GM10266 (cell line): ENCODE results near the gene LSM12.

Source experiments
- DNase-seq: peaks from one replicate; pipeline ENCODE4 v3.0.0; 2012; ENCODE audit errors: extremely low spot score
- TF ChIP-seq, protein P1 (sequence below): IDR thresholded peaks from 2 replicates; pipeline ENCODE4 v1.5.1; 2012; ENCODE audit warnings: mild to moderate bottlenecking, low read depth; ENCODE audit not compliant: control insufficient read depth, insufficient read depth; ENCODE audit errors: missing control alignments

LSM12 gene

DNA sequence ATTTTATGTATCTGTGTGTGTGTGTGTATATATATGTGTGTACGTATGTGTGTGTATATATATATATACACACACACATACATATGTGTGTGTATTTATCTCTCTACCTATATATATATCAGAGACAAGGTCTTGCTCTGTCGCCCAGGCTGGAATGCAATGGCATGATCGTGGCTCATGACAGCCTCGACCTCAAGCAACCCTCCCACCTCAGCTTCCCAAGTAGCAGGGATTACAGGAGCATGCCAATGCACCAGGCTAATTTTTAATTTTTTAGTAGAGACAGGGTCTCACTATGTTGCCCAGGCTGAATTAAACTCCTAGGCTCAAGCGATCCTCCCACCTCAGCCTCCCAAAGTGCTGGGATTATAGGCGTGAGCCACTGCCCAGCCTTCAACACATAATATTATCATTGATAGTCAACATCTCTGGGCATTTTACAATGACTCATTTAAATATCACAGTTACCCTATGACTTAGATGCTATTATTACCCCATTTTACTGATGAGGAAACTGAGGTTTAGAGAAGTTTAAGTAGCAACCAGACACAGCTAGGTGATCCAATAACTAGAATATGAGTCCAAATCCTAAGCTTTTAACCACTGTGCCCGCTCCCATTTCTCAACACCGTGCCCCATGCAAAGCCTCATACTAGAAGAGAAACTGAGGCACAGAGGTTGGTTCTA, 28.4 kb upstream of the LSM12 start:
- DNase-seq, result no peak
- TF ChIP-seq, protein P1, sequence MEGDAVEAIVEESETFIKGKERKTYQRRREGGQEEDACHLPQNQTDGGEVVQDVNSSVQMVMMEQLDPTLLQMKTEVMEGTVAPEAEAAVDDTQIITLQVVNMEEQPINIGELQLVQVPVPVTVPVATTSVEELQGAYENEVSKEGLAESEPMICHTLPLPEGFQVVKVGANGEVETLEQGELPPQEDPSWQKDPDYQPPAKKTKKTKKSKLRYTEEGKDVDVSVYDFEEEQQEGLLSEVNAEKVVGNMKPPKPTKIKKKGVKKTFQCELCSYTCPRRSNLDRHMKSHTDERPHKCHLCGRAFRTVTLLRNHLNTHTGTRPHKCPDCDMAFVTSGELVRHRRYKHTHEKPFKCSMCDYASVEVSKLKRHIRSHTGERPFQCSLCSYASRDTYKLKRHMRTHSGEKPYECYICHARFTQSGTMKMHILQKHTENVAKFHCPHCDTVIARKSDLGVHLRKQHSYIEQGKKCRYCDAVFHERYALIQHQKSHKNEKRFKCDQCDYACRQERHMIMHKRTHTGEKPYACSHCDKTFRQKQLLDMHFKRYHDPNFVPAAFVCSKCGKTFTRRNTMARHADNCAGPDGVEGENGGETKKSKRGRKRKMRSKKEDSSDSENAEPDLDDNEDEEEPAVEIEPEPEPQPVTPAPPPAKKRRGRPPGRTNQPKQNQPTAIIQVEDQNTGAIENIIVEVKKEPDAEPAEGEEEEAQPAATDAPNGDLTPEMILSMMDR, result no peak

DNA sequence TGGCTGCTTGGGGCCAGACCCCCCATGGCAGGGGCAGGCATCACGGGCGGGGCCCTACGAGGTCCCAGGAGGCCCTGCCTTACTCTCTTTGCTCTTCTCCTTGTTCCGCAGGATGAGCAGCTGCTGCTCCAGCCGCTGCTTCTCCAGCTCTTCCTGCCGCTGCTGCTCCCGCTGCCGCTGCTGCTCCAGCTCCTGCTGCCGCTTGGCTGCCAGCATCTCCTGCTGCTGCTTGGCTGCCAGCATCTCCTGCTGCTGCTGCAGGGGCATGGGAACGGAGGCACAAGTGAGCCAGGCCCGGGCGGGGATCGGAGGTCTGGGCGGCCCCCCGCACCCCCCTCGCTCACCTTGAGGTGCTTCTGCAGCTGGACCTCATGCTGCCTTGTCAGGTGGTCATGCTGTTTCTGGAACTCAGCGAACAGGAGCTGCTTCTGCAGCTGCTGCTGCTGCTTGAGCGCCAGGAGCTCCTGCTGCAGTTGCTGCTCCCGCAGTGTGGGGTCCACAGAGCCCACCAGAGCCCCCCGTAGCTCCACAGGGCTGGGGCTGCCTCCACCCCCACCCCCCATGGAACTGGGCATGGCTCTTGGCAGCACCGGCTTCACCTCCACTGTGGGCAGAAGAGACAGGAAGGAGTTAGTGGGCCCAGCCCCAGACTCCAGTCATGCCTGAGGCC, 26.9 kb upstream of the LSM12 start:
- no peak for DNase-seq
- TF ChIP-seq, protein P1, result no peak

DNA sequence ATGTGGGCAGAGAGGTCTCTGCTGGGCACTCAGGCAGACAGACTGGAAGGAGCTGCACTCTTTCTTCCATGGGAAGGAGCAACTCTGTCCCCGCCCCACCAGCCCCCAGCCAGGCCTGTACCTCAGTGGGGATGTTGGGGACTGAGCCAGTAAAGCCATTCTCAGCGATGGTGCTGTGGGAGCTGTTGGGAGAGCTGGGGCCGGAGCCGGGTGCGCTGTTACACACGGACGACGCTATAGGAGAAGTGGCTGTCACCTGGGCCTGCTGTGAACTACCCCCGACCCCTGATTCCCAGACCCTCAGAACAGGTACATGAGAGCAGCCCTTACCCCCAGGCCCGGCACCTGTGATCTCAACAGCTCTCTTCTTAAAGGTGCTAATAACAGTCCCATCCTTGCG, 25.6 kb upstream of the LSM12 start:
- DNase-seq, result no peak
- TF ChIP-seq, protein P1, result no peak

DNA sequence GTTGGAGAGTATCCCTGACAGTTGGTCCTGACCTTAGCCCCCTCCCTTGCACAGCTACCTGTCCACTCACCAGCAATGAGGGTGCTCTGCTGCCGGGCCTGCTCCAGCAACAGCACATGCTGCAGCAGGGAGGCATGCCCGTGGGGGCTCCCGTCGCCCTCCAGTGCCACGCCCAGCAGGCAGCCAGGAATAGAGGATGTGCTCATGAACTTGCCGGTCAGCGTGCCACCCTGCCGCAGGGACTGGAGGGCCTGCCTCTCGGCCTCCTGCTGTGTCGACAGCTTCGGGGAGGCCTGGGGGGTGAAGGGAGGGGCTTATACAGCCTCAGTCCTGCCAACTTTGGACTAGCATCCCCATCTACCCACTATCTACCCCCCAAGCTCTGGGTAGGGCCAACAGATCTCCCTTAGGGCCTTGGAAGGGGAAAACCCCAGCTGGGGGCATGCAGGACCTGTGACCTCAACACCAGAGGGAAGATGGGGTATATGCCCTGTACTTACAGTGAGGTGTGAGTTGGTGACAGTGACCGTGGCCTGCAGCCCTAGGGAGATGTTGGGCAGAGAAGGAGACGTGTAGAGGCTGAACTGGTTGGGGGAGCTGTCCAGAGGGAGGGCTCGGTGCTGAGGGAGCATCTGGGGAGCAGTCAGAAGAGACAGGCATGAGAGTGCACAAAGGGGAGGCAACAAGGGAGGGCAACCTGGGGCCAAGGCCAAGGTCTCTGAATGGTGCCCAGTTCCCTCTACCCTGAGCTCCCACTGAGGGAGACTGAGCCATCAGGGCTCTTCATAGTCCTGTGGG, 24.9 kb upstream of the LSM12 start:
- TF ChIP-seq, protein P1, result no peak
- DNase-seq, result no peak

DNA sequence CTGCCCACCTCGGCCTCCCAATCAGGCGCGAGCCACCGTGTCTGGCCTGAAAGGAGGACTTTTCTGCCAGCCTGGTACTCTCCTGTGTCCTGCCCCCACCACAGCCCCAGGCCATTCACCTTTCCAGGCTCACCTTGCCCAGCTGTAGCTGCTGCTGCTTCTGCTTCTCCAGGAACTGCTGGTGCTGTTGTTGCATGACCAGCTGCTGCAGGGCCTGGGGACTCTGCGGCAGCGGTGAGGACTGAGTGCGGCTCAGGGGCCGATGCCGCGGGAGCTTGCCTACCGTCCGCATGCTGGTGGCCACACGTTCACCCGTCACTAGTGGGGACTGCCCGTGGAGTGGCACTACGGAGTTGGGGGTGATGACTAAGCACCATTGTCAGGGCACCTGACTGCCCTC, 21.8 kb upstream of the LSM12 start:
- TF ChIP-seq, protein P1, result no peak
- no peak for DNase-seq

DNA sequence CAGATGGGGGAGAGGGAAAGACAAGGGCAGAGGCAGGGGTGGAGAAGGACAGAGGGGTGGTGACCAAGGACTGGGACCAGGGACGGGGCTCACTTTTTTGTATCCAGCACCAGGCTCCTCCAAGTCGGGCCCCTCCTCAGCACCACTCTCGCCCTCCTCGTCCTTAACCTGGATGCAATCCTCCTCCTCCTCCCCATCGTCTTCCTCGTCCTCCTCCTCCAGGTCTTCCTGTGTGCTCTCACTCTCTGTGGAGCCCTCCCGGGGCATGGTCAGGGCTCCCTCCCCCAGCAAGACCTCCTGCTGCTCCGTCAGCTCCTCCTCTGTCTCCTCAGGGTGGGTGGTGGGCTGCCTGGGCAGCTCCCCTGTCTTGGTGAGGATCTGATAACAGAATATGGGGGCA, 20.8 kb upstream of the LSM12 start:
- no peak for DNase-seq
- TF ChIP-seq, protein P1, result no peak
